A673 (cell line): ENCODE data around the gene COMMD8.

Experiments
- EZH2 ChIP-seq: fragments of 200-600 bp; sonication (generic); IDR thresholded peaks from 2 replicates; pipeline ENCODE4 v1.6.1; 2017; ENCODE audit warnings: borderline replicate concordance, low read depth, mild to moderate bottlenecking, mixed read lengths, antibody characterized with exemption, low read length; ENCODE audit not compliant: poor library complexity, severe bottlenecking
- TF ChIP-seq, protein P1 (sequence below): fragments of 300-800, 200-600 bp; sonication (generic); conservative IDR thresholded peaks from 2 replicates; pipeline ENCODE4 v1.5.1; 2017; ENCODE audit warnings: low read depth, mild to moderate bottlenecking, antibody characterized with exemption, low read length, moderate library complexity, mixed read lengths

DNA sequence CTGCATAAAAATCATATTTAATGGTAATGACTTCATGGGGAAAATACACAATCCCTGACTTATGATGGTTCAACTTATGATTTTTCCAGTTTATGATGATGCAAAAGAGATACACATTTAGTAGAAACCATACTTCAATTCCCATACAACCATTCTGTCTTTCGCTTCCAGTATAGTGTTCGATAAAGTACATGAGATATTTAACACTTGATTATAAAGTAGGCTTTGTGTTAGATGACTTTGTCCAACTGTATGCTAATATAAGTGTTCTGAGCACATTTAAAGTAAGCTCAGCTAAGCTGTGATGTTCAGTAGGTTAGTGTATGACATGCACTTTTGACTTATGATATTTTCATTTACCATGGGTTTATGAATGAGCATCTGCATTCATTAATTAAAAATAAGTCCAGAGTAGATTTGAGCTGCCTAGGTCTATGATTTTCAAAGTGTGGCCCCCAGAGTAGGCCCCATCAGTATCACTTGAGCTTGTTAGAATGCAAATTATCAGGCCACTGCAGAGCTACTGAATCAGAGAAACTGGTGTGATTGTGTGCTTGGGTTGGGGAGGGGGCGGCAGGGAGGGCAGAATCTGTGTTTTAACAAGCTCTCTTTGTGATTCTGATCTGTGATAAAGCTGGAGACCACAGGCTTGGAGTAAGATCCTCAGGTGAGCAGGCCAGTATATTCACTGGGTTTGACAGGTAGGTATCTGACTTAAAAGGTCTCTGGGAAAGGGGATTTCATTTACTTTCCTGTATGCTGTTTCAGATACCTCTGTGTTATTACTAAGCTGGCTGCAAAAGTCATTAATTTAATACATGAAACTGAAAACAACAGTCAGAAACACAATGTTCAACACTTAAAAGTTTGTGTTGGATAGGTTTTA is 30.0 kb upstream of the COMMD8 start:
- TF ChIP-seq, protein P1, sequence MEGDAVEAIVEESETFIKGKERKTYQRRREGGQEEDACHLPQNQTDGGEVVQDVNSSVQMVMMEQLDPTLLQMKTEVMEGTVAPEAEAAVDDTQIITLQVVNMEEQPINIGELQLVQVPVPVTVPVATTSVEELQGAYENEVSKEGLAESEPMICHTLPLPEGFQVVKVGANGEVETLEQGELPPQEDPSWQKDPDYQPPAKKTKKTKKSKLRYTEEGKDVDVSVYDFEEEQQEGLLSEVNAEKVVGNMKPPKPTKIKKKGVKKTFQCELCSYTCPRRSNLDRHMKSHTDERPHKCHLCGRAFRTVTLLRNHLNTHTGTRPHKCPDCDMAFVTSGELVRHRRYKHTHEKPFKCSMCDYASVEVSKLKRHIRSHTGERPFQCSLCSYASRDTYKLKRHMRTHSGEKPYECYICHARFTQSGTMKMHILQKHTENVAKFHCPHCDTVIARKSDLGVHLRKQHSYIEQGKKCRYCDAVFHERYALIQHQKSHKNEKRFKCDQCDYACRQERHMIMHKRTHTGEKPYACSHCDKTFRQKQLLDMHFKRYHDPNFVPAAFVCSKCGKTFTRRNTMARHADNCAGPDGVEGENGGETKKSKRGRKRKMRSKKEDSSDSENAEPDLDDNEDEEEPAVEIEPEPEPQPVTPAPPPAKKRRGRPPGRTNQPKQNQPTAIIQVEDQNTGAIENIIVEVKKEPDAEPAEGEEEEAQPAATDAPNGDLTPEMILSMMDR: no peak
- no peak for TF ChIP-seq EZH2
